ENCODE results near the gene SRP14.
"Not testable (repeated sequence)": the region's sequence is repeated elsewhere in the genome, so short reads cannot be mapped to it uniquely, and the experiment has no call there.

Gene SRP14

GRCh38 chr15:40029979-40030893 lies 8.7 kb downstream of the SRP14 start:
- DNase-seq: no peak
- H3K27ac ChIP-seq: no peak overlapping the region
- no peaks in the 10 kb centered on the region for H3K9me3 ChIP-seq
- peaks cover 66 to 98% (median 96%) of the 10 kb centered on the region in 3 donors for H3K36me3 ChIP-seq
- no peaks in the 10 kb centered on the region for H3K4me1 ChIP-seq
- peak in 1 of 2 experiments; percentile 27 for TF ChIP-seq CTCF (IDR thresholded peaks at IDR 0.05)
- no peak overlapping the region for H3K4me3 ChIP-seq
- intact Hi-C loops (cut with DNase I; ENCODE audit: low total_unique reads): no loop called here
- no peaks in the 10 kb centered on the region for H3K27me3 ChIP-seq

DNA sequence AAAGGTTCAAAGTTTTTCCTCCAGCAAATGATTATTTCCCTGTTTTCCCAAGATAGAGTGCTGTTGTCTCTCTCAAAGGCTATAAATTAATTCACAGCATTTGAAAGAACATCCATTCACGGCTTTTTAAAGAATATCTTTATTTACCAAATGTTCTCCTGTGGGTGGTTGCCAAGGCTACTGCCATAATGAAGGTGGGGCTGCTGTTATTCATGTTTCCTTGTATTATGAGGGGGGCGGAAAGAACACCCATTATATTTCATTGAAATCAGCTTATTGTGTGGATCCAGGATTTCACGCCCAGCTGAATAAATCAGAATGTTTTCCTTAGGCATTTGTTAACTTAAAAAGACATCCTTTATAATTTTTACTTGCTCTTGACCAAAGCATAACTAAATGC lies 10.1 kb downstream of the SRP14 start:
- peaks cover 60 to 96% (median 95%) of the 10 kb centered on the region in 3 donors for H3K36me3 ChIP-seq
- TF ChIP-seq CTCF (IDR thresholded peaks at IDR 0.05): no peak
- no peaks in the 10 kb centered on the region for H3K9me3 ChIP-seq
- no peak for DNase-seq
- no peaks in the 10 kb centered on the region for H3K27me3 ChIP-seq
- H3K4me1 ChIP-seq: no peaks in the 10 kb centered on the region
- intact Hi-C loops (cut with DNase I; ENCODE audit: low total_unique reads): no loop called here
- no peak overlapping the region for H3K4me3 ChIP-seq
- no peak overlapping the region for H3K27ac ChIP-seq

DNA sequence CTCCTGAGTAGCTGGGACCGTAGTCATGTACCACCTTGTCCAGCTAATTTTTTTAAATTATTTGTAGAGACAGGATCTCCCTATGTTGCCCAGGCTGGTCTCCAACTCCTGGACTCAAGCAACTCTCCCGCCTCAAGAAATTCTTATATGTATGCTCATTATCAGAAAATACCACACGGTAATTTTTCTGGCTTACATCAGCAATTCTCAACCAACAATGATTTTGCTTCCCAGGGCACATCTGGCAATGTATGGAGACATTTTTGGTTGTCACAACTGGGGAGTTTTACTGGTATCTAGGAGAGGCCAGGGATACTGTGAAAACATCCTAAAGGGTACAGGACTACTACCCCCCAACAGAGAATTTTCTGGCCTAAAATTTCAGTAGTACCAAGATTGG lies 10.8 kb downstream of the SRP14 start:
- DNase-seq: no peak
- intact Hi-C loops (cut with DNase I; ENCODE audit: low total_unique reads): no loop called here
- no peaks in the 10 kb centered on the region for H3K4me1 ChIP-seq
- no peaks in the 10 kb centered on the region for H3K9me3 ChIP-seq
- H3K4me3 ChIP-seq: no peak overlapping the region
- H3K27ac ChIP-seq: no peak overlapping the region
- H3K36me3 ChIP-seq: peaks cover 59 to 97% (median 94%) of the 10 kb centered on the region in 3 donors
- TF ChIP-seq CTCF (IDR thresholded peaks at IDR 0.05): no peak
- no peaks in the 10 kb centered on the region for H3K27me3 ChIP-seq

- Histone ChIP-seq H3K27me3 (no peaks in the 10 kb centered on the region), H3K27ac (no peak overlapping the region), H3K4me3 (no peak overlapping the region), H3K36me3 (peaks cover 68 to 96% (median 75%) of the 10 kb centered on the region in 3 donors), H3K9me3 (no peaks in the 10 kb centered on the region), H3K4me1 (no peaks in the 10 kb centered on the region)
- intact Hi-C loops (cut with DNase I; ENCODE audit: low total_unique reads): no loop called here
- no peak for TF ChIP-seq CTCF (IDR thresholded peaks at IDR 0.05)
- no peak for DNase-seq
Observed at GRCh38 chr15:40016224-40016865, 22.6 kb downstream of the SRP14 start.

GRCh38 chr15:40014390-40014789 lies 24.6 kb downstream of the SRP14 start:
- Histone ChIP-seq H3K9me3 (no peaks in the 10 kb centered on the region), H3K4me1 (no peaks in the 10 kb centered on the region), H3K27ac (no peak overlapping the region), H3K4me3 (no peak overlapping the region), H3K27me3 (no peaks in the 10 kb centered on the region), H3K36me3 (peaks cover 68 to 96% (median 76%) of the 10 kb centered on the region in 3 donors)
- intact Hi-C loops (cut with DNase I; ENCODE audit: low total_unique reads): no loop called here
- TF ChIP-seq CTCF (IDR thresholded peaks at IDR 0.05): no peak
- no peak for DNase-seq

- DNase-seq; H3K27ac ChIP-seq; intact Hi-C loops (cut with DNase I; ENCODE audit: low total_unique reads); H3K9me3 ChIP-seq; H3K4me1 ChIP-seq; H3K27me3 ChIP-seq; H3K4me3 ChIP-seq: not testable (repeated sequence)
- H3K36me3 ChIP-seq: peaks cover 67 to 96% (median 77%) of the 10 kb centered on the region in 3 donors
Observed at GRCh38 chr15:40013372-40013771, 25.6 kb downstream of the SRP14 start.
